GM12892 (cell line): ENCODE results near the gene SV2C.

ENCODE experiments used
- DNase-seq: peaks from one replicate; pipeline ENCODE4 v3.0.0; 2011; ENCODE audit not compliant: insufficient read length
- FAIRE-seq: peaks from 2 replicates; lab custom pipeline; 2011; peaks lifted over from hg19 to GRCh38; lab: Jason Lieb, UNC
- POLR2A ChIP-seq: IDR thresholded peaks from 2 replicates; pipeline ENCODE4 v1.6.1; 2011; ENCODE audit warnings: low read depth, low read length, control low read depth
- POLR2AphosphoS5 ChIP-seq: IDR thresholded peaks from 2 replicates; pipeline ENCODE4 v1.6.1; 2011; ENCODE audit warnings: low read depth, low read length, control low read depth
- TAF1 ChIP-seq: IDR thresholded peaks from 2 replicates; pipeline ENCODE4 v1.6.1; 2011; ENCODE audit warnings: low read depth, mild to moderate bottlenecking, control low read depth, low read length, borderline replicate concordance

The SV2C gene

DNA sequence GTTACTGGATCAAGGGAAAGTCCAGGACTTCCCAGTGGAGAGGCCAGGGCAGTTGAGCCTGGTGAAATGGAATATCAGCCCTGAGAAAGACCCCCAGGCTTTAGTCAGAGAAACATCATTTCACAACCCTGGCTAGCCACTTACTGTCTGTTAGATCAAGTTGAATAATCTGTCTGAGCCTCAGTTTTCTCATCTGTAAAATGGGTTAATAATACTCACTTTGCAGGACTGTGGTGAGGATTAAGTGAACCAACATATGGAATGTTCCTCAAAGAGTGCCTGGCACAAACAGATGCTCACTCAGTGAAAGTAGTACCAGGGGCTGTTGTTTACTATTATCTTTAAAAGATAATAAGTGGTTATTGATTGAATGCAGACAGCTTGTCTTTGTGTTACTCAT is 110.5 kb downstream of the SV2C start:
- FAIRE-seq (no peak), DNase-seq (no peak)
- TF ChIP-seq TAF1 (no peak), POLR2A (no peak), POLR2AphosphoS5 (no peak)

DNA sequence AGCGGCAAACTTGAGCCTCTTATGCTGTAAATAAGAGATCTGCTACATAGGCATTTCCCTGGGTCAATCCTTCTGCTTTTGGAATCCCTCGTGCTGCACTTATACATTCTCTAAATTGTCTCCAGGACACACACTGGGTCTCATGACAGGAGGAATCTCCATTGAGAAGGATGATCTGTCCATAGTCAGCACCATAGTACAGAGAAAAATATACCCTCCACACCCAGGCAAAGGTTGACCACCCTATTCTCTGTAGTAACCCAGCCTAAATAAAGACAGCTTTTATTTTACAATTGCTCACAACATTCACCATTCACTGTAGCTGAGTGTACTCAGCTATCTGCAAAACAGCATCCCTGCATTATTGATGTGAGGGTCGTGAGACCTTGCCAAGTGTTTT is 111.2 kb downstream of the SV2C start:
- DNase-seq = no peak
- no peak for FAIRE-seq
- TF ChIP-seq TAF1 = no peak
- no peak for TF ChIP-seq POLR2AphosphoS5
- TF ChIP-seq POLR2A = no peak

DNA sequence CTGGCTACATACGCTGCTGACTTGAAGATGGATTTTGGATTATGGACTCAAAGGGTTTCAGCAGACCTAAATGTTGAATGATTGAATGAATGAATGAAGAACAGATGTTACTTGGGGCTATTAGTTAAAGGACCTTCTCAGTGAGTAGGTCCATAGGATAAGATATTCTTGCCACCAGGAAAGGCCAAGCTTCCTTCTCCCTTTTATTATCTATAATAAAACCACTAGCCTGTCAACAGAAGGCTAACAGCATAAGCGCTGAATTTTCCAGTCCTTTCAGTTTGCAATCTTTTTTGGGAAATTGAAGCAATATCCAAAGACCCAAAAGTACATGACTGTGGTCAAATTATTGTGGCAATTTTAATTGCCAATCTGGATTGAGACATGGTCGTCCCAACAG is 113.3 kb downstream of the SV2C start:
- FAIRE-seq = no peak
- no peak for DNase-seq
- TF ChIP-seq POLR2A (no peak), TAF1 (no peak), POLR2AphosphoS5 (no peak)

DNA sequence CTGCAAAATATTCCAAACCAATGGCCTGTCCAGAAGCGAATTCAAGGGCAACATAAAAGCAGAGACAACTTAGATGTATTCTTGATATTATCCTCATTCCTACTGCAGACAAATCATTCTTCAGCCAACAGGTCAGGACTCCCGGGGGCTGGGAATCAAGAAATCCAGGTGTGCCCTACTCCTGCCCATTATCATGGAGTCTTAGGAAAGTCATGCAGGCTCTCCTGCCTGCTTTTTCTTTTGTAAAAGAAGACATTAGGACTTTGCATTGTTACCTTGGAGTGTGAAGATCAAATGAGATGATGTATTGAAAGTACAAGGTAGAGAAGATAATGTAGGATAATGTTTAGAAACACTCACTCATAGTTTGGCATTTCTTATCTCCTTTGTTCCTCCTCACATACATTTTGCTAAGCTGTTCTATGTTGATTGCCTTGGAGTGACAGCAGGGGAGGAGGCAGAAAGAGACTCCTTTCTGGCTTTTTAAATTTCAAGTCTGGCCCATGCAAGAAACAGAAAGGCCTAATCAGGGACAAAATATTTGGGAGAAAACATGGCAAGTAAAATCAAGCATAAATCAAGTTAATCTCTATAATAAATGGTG is 113.8 kb downstream of the SV2C start:
- FAIRE-seq (no peak), DNase-seq (no peak)
- no peak for TF ChIP-seq POLR2A
- no peak for TF ChIP-seq TAF1
- no peak for TF ChIP-seq POLR2AphosphoS5

DNA sequence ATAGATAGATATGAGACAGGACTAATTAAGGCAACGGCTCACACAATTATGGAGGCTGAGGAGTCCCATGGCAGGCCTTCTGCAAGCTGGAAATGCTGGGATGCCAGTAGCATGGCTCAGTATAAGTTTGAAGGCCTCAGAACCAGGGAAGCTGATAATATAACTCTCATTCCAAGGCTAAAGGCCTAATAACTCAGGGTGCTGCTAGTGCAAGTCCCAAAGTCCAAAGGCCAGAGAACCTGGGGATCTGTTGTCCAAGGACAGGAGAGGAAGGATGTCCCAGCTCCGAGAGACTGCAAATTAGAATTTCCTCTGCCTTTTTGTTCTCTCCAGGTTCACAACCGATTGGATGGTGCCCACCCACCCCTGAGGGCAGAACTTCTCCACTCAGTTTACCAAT is 114.5 kb downstream of the SV2C start:
- TF ChIP-seq TAF1 = no peak
- DNase-seq = no peak
- no peak for FAIRE-seq

DNA sequence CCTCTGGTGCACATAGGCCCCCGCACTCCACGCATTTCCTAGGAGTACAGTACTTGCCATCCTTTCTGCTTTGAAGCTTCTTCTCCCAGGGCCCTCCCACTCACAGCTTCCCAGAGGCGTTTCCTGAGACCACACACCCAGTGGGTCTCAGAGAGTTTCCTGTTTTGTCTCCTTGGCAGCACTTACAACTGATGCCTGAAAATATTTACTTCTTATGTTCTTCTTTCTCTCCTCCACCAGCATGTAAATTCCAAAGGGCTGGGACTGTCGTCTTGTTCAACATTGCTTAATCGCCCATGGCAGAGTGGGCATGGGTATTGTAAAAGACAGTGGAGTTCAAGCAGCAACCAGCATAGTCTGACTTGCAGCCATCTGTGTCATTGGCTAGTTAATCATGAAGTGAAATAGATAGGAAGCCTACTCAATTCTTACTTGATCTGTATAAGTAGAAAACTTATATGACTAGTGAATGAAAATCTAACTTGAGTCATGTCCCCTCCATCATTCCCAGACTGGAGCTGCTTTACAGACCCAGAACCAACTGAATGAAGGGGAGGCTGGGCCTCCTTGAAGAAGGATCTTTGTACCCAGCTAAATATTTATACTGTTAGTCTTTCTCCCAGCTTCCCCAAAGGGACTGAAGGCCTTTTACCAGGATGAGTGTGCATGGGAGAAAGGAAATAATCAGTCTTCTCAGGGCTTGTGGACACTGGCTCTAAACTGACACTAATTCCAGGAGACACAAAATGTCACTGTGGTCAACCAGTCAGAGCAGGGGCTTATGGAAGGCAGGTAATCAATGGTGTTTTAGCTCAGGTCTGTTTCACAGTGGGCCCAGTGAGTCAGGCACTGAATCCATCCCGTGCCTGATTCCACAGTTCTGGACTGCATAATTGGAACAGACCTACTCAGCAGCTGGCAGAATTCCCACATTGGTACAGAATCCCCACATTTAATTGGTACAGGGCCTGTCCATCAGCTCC is 116.4 kb downstream of the SV2C start:
- DNase-seq (no peak), FAIRE-seq (no peak)
- no peak for TF ChIP-seq TAF1
- TF ChIP-seq POLR2AphosphoS5 = no peak
- no peak for TF ChIP-seq POLR2A

DNA sequence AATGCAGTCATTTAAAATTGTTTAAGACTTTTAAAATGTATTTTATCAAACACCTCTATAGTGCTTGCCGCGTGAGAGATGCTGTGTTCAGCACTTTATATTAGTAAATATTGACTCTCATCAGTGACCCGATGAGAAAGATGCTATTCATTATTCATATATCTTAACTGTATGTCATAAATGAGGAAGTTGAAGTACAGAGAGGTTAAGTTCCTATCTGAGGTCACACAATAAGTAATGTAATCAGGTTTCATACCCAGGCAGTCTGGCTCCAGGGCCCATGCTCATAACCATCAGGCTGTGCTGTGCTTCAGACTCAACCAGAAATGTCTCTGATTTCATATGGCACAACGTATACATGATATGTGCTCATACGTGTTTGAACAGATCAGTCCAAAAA is 119.0 kb downstream of the SV2C start:
- no peak for DNase-seq
- TF ChIP-seq POLR2AphosphoS5 (no peak), POLR2A (no peak)
- FAIRE-seq = no peak

DNA sequence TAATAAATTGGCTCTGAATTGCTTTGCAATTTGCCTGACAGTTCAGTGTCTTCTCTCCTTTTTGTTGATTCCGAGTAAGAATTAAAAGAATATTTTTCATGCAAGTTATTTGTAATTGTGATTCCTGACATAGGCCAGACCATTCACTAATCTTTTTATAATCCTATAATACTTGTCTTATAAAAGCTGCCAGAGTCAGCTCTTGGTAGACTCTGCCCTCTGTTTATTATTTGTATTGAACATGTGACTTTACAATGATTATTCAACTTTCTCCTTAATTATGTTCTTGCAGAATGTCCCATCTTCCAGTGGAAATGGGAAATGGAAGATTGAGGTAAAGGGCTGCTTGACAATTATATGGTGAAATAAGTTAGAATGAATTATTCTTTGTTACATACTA is 121.0 kb downstream of the SV2C start:
- FAIRE-seq (no peak), DNase-seq (no peak)
- TF ChIP-seq POLR2AphosphoS5 (no peak), POLR2A (no peak)

DNA sequence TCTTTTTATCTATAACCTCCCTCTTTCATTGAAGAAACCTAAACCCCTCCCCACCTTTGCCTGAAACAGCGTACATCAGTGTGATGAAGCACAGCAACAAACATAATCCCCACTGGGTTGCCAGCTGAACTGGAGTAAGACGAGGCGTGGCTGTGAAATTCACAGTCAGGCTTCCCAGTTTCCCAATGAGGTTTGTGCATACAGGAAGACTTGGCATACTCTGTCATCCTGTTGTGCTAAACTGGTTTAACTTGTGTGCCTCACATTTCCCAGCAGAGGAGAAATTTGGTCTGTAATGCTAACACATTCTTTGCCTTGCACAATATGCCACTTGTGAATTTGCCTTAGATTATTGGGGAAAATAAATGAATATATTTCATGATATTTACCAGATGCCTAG is 121.5 kb downstream of the SV2C start:
- DNase-seq = no peak
- no peak for FAIRE-seq
- TF ChIP-seq POLR2AphosphoS5 (no peak), POLR2A (no peak), TAF1 (no peak)

DNA sequence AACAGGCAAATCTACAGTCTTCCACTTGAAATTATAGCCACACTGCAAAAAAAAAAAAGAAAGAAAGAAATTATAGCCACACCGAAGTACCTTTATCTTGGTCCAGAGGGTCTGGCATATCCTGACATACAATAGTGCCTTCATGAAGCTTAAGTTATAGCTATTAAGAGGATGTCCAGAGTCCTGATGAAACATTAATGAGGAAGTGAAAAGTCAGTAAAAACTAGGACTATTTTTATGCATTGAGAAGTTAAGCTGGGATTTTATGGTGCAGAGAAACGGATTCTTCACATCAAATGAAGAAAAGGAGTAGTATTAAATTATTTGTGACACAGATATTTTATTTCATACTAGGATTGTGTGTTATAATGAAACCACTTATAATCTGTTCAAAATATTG is 123.9 kb downstream of the SV2C start:
- DNase-seq (no peak), FAIRE-seq (no peak)
- TF ChIP-seq POLR2AphosphoS5 (no peak), TAF1 (no peak), POLR2A (no peak)

DNA sequence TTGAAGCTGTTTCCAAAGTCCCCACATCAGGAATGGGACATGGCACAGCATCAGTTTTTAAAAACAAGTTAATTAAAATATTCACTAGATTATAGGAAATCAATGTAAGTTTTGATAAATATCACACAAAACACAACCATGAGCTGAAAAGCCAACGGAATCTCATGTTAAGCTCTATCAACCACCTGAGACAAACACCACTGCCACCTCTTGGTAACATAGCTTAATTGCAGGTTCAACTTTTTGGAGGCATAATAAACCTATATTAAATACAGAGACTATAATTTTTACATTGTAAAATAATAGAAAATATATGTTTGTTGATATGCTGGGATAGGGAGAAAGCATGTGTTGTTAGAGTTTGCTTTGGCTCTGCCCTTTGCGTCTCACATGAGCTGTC is 126.1 kb downstream of the SV2C start:
- DNase-seq (no peak), FAIRE-seq (no peak)
- TF ChIP-seq TAF1 (no peak), POLR2A (no peak), POLR2AphosphoS5 (no peak)

DNA sequence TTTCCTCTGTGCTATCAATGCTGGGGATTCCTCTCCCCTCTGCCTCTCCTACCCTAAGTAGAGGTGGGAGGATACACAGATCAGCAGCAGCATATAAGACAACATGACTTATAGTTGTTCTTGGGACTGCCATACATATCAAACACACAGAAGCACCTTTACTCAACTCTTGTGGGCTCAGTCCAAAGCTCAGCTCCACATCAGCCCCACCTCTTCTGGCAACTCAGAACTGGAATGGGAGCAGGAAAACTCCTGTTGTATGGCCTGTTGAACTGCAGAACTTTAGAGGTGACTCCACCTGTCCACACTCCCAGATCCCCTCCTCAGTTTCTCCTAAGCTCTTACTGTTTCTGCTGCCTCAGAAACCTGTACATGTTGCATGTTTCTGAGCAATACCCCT is 127.8 kb downstream of the SV2C start:
- no peak for DNase-seq
- no peak for TF ChIP-seq TAF1
- TF ChIP-seq POLR2AphosphoS5 = no peak
- TF ChIP-seq POLR2A = no peak
- no peak for FAIRE-seq

DNA sequence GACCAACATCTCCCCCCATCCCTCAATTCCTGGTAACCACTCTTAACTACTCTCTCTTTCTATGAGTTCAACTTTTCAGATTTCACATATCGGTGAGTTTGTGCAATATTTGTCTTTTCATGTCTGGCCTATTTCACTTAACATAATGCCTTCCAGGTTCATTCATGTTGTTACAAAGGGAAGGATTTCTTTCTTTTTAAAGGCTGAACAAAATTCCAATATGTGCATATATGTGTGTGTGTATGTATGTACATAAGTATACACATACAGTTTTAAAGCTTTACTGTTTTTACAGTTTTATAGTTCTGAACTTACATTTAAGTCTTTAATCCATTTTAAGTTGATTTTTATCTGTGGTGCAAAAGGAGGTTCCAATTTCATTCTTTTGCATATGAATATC is 130.7 kb downstream of the SV2C start:
- FAIRE-seq (no peak), DNase-seq (no peak)
- TF ChIP-seq TAF1 (no peak), POLR2A (no peak), POLR2AphosphoS5 (no peak)
